CD14-positive monocyte (primary cell): ENCODE measurements around the gene UGT1A3. TPM values are rescaled to one million over a fixed set of nuclear protein-coding genes. Genes with fewer than 3 reads are reported as not detected.

Experiments
- DNase-seq, 3 donors: peaks; one replicate each; pipeline ENCODE4 v3.0.0-alpha.2; 2011 to 2022
- H2AFZ ChIP-seq: 2 replicates; pipeline ENCODE4 v1.6.0; 2012; ENCODE audit warnings: mild to moderate bottlenecking, low read depth, low read length, inconsistent platforms; ENCODE audit not compliant: insufficient read depth, poor library complexity, severe bottlenecking
- H3K27ac ChIP-seq, 2 donors: 1 replicate in 1 of 2; 2 replicates in 1 of 2; pipeline ENCODE4 v1.5.1; 2012 to 2013; ENCODE audit warnings: low read length in 2 of 2, control low read depth in 1 of 2, inconsistent platforms in 1 of 2, low read depth in 1 of 2, mild to moderate bottlenecking in 1 of 2
- H3K27me3 ChIP-seq, 2 donors: one replicate each; pipeline versions ENCODE4 v1.6.0 to v1.6.1; 2011 to 2013; ENCODE audit warnings: low read length in 2 of 2; ENCODE audit not compliant: control insufficient read depth in 2 of 2, insufficient read depth in 2 of 2
- H3K36me3 ChIP-seq, 2 donors: replicated peaks in 1 of 2; 1 replicate in 1 of 2; 2 replicates in 1 of 2; pipeline versions ENCODE4 v1.5.1 to v1.6.1; 2012 to 2013; ENCODE audit warnings: low read length in 2 of 2, control low read depth in 1 of 2, inconsistent platforms in 1 of 2, mild to moderate bottlenecking in 1 of 2; ENCODE audit not compliant: insufficient read depth in 2 of 2, control insufficient read depth in 1 of 2
- H3K4me1 ChIP-seq, 2 donors: 1 replicate in 1 of 2; 2 replicates in 1 of 2; pipeline versions ENCODE4 v1.5.1 to v1.6.1; 2012 to 2013; ENCODE audit warnings: low read length in 2 of 2, control low read depth in 1 of 2, inconsistent platforms in 1 of 2, mild to moderate bottlenecking in 1 of 2, moderate library complexity in 1 of 2; ENCODE audit not compliant: insufficient read depth in 2 of 2, control insufficient read depth in 1 of 2
- H3K4me2 ChIP-seq: replicated peaks from 2 replicates; pipeline ENCODE3; 2012; ENCODE audit warnings: low read length, moderate library complexity, mild to moderate bottlenecking; ENCODE audit not compliant: poor library complexity, severe bottlenecking; ENCODE audit errors: extremely low read depth
- H3K4me3 ChIP-seq, 3 experiments: fragments of 200-600 bp in 1 of 3; sonication (generic) in 1 of 3; replicated peaks in 1 of 3; 1 replicate in 2 of 3; 2 replicates in 1 of 3; pipeline ENCODE4 v1.5.1; 2011 to 2013; ENCODE audit warnings: low read length in 3 of 3, mild to moderate bottlenecking in 3 of 3, control low read depth in 2 of 3, low read depth in 2 of 3, inconsistent platforms in 1 of 3, moderate library complexity in 1 of 3
- H3K79me2 ChIP-seq: 2 replicates; pipeline ENCODE4 v1.6.0; 2012; ENCODE audit warnings: mild to moderate bottlenecking, control low read depth, inconsistent platforms, low read length, moderate library complexity; ENCODE audit not compliant: insufficient read depth
- H3K9ac ChIP-seq: 2 replicates; pipeline ENCODE4 v1.6.0; 2017; ENCODE audit warnings: low read length, mild to moderate bottlenecking; ENCODE audit not compliant: insufficient read depth, poor library complexity, severe bottlenecking
- H3K9me3 ChIP-seq, 2 donors: replicated peaks in 1 of 2; 1 replicate in 1 of 2; 2 replicates in 1 of 2; pipeline versions ENCODE4 v1.5.1 to v1.6.1; 2012 to 2013; ENCODE audit warnings: low read length in 2 of 2, control low read depth in 1 of 2; ENCODE audit not compliant: control insufficient read depth in 1 of 2, insufficient read depth in 1 of 2
- H4K20me1 ChIP-seq: 2 replicates; pipeline ENCODE4 v1.6.0; 2012; ENCODE audit warnings: mild to moderate bottlenecking, low read length, control low read depth, moderate library complexity; ENCODE audit not compliant: insufficient read depth
- H3K27ac Mint-ChIP-seq, 7 donors: one replicate each; pipeline ENCODE4 v1.8.0; 2020; ENCODE audit warnings: mild to moderate bottlenecking in 7 of 7, mixed read lengths in 7 of 7, moderate library complexity in 6 of 7, inconsistent platforms in 2 of 7
- H3K27me3 Mint-ChIP-seq, 3 donors: one replicate each; pipeline ENCODE4 v1.8.0; 2021 to 2022; ENCODE audit warnings: low read depth in 3 of 3, mild to moderate bottlenecking in 3 of 3, mixed read lengths in 3 of 3, moderate library complexity in 3 of 3, inconsistent platforms in 1 of 3
- H3K36me3 Mint-ChIP-seq, 2 donors: one replicate each; pipeline ENCODE4 v1.8.0; 2020; ENCODE audit warnings: mixed read lengths in 2 of 2, inconsistent platforms in 1 of 2, mild to moderate bottlenecking in 1 of 2
- H3K4me1 Mint-ChIP-seq: one replicate; pipeline ENCODE4 v1.8.0; 2020; ENCODE audit warnings: mild to moderate bottlenecking, mixed read lengths
- H3K4me3 Mint-ChIP-seq, 2 donors: one replicate each; pipeline ENCODE4 v1.8.0; 2020; ENCODE audit warnings: mild to moderate bottlenecking in 2 of 2, mixed read lengths in 2 of 2, moderate library complexity in 1 of 2
- H3K9me3 Mint-ChIP-seq, 7 donors: one replicate each; pipeline ENCODE4 v1.8.0; 2020 to 2022; ENCODE audit warnings: mixed read lengths in 7 of 7, mild to moderate bottlenecking in 6 of 7, moderate library complexity in 6 of 7, inconsistent platforms in 2 of 7
- WGBS: methylation state at CpG from one replicate; pipeline ENCODE4 v1.1.5; 2013; ENCODE audit warnings: missing lambda C conversion rate; ENCODE audit not compliant: insufficient coverage; 5-methylcytosine and 5-hydroxymethylcytosine counted together
- intact Hi-C, 2 donors: fragments of 100-400 bp; cut with micrococcal nuclease; formaldehyde crosslinking; loops; one replicate each; pipeline versions ENCODE4 v1.15.0 to v1.15.1; 2023
- polyA plus RNA-seq, 3 donors: library from polyadenylated mRNA; depleted of rRNA in 1 of 3; unstranded in 2 of 3; stranded (reverse) in 1 of 3; fragments of 300-500 nt in 2 of 3; fragments of >200 nt in 1 of 3; fragmentation: Illumina TruSeq in 2 of 3; gene quantifications; 1 replicate in 2 of 3; 2 replicates in 1 of 3; pipeline ENCODE4 v1.2.3, GENCODE V29; 2012 to 2021
- TF ChIP-seq, protein P1 (sequence below): fragments of 200-600 bp; IDR thresholded peaks from one replicate; pipeline ENCODE4 v1.8.0; 2022; ENCODE audit warnings: antibody characterized with exemption, mild to moderate bottlenecking

The UGT1A3 gene
- polyA plus RNA-seq, 3 donors = not detected

DNA sequence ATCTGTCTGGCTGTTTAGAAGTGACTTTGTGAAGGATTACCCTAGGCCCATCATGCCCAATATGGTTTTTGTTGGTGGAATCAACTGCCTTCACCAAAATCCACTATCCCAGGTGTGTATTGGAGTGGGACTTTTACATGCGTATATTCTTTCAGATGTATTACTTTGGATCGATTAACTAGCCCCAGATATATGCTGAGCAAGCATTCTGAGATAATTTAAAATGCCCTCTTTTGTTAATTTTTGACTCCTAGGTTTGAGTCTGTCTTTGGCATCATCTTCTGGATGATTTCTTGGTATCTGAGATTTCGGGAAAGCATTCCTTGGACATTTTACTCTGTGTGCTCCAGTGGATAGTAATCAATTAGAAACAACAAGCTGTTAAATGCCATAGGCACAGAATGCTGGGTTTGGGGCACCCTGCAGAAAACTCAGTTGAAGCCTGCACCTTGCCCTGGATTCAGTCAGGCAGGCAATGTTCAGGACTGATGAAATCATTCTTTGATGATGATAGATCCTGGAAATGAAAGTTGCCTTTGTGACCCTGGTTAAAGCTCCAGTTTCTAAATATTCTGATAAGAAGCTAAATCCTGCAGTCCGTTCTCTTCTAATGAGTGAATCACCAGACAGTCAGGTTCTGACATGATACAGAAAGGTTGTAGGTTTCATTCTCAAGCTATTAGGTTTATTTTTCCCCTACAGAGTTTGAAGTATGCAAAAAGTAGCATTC, 32.4 kb downstream of the UGT1A3 start:
- Mint-ChIP-seq H3K4me1 (no peaks in the 10 kb centered on the region), H3K4me3 (no peak overlapping the region), H3K9me3 (peaks cover 0 to 4% (median 0%) of the 10 kb centered on the region in 7 donors), H3K36me3 (no peaks in the 10 kb centered on the region), H3K27ac (no peak overlapping the region), H3K27me3 (peaks cover 2 to 4% (median 2%) of the 10 kb centered on the region in 3 donors)
- Histone ChIP-seq H3K4me1 (no peaks in the 10 kb centered on the region), H3K4me3 (no peak overlapping the region), H3K27ac (no peak overlapping the region), H3K4me2 (no peak overlapping the region), H4K20me1 (no peaks in the 10 kb centered on the region), H3K36me3 (no peaks in the 10 kb centered on the region), H3K79me2 (no peaks in the 10 kb centered on the region), H3K9ac (no peak overlapping the region), H2AFZ (no peak overlapping the region), H3K27me3 (no peaks in the 10 kb centered on the region), H3K9me3 (no peaks in the 10 kb centered on the region)
- TF ChIP-seq, protein P1, sequence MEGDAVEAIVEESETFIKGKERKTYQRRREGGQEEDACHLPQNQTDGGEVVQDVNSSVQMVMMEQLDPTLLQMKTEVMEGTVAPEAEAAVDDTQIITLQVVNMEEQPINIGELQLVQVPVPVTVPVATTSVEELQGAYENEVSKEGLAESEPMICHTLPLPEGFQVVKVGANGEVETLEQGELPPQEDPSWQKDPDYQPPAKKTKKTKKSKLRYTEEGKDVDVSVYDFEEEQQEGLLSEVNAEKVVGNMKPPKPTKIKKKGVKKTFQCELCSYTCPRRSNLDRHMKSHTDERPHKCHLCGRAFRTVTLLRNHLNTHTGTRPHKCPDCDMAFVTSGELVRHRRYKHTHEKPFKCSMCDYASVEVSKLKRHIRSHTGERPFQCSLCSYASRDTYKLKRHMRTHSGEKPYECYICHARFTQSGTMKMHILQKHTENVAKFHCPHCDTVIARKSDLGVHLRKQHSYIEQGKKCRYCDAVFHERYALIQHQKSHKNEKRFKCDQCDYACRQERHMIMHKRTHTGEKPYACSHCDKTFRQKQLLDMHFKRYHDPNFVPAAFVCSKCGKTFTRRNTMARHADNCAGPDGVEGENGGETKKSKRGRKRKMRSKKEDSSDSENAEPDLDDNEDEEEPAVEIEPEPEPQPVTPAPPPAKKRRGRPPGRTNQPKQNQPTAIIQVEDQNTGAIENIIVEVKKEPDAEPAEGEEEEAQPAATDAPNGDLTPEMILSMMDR = no peak
- intact Hi-C loops = no loop called here
- no peak for DNase-seq
- WGBS = 100% methylated on average over 1 of the region's 4 CpGs

DNA sequence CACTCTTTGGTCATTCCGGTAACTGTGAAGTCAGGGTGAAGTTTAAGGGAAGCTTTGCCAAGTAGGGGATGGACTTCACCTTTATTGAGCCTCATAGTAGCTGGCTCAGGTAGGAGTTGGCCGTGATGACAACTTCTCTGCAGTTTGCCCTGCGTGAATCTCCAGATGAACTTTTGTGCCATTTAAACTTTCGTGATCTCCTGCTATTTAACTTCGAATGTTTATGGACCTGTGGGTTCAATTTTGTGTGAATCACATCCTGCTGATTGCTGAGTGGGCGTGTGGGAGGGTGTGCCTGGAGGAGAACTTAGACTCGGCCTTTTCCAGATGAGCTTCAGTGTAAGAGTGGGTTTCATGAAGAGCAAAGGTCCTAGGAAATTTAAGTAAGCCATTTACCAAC, 35.4 kb downstream of the UGT1A3 start:
- H3K36me3 ChIP-seq = no peaks in the 10 kb centered on the region
- H3K79me2 ChIP-seq = no peaks in the 10 kb centered on the region
- H3K4me1 Mint-ChIP-seq = no peaks in the 10 kb centered on the region
- H3K27ac ChIP-seq = no peak overlapping the region
- no peaks in the 10 kb centered on the region for H3K9me3 ChIP-seq
- no peak overlapping the region for H2AFZ ChIP-seq
- no peak overlapping the region for H3K27ac Mint-ChIP-seq
- no peaks in the 10 kb centered on the region for H3K27me3 ChIP-seq
- intact Hi-C loops = no loop called here
- DNase-seq = no peak
- TF ChIP-seq, protein P1 = no peak
- no peaks in the 10 kb centered on the region for H3K4me1 ChIP-seq
- no peak overlapping the region for H3K4me3 ChIP-seq
- H3K9ac ChIP-seq = no peak overlapping the region
- H3K4me2 ChIP-seq = no peak overlapping the region
- peaks cover 2 to 6% (median 4%) of the 10 kb centered on the region in 3 donors for H3K27me3 Mint-ChIP-seq
- H3K9me3 Mint-ChIP-seq = peaks cover 0 to 4% (median 0%) of the 10 kb centered on the region in 7 donors
- no peaks in the 10 kb centered on the region for H4K20me1 ChIP-seq
- no peaks in the 10 kb centered on the region for H3K36me3 Mint-ChIP-seq
- no peak overlapping the region for H3K4me3 Mint-ChIP-seq
- WGBS = 92% methylated on average over 7 of the region's 7 CpGs
